DND-41 (cell line): ENCODE data around the gene COX10.

Experiments
- CTCF ChIP-seq: IDR thresholded peaks from 2 replicates; pipeline ENCODE4 v1.5.1; 2012; ENCODE audit warnings: borderline replicate concordance, low read length, moderate library complexity, mild to moderate bottlenecking; ENCODE audit not compliant: poor library complexity, severe bottlenecking; ENCODE audit errors: extremely low read depth
- EZH2 ChIP-seq: IDR thresholded peaks from 3 replicates; pipeline ENCODE4 v1.6.1; 2012; ENCODE audit warnings: borderline replicate concordance, low read depth, mild to moderate bottlenecking, moderate library complexity, low read length, inconsistent platforms; ENCODE audit not compliant: severe bottlenecking

- TF ChIP-seq CTCF (no peak), EZH2 (no peak)
Observed at GRCh38 chr17:14143688-14144087, 74.4 kb downstream of the COX10 start.
